Panc1 (cell line): ENCODE data around the gene MTHFD2L. TPM values are rescaled to one million over a fixed set of nuclear protein-coding genes. Genes with fewer than 3 reads are reported as not detected.

Experiments
- ATAC-seq: fragments of 200-7000 bp; cut with Tn5 transposase; 2 replicates; pipeline ENCODE4 v1.9.1; 2020; ENCODE audit warnings: mild to moderate bottlenecking, moderate library complexity
- BruUV-seq: library from RNA; stranded (reverse); fragments of 400-500 nt; replicated peaks from 2 replicates; lab custom pipeline; 2021; lab: Mats Ljungman, UMichigan
- CTCF ChIA-PET: fragments of 300-600 bp; sonication (Branson Sonifier 250); formaldehyde crosslinking; loops from one replicate; lab custom pipeline; 2022; ENCODE audit warnings: antibody characterized with exemption; lab: Charles Lee
- POLR2A ChIA-PET: fragments of 300-600 bp; sonication (Branson Sonifier 250); formaldehyde crosslinking; loops from one replicate; lab custom pipeline; 2022; ENCODE audit warnings: antibody characterized with exemption; lab: Charles Lee
- DNase-seq: peaks from one replicate; pipeline ENCODE4 v3.0.0-alpha.2; 2010; ENCODE audit warnings: low read depth, low spot score
- H3K27ac ChIP-seq: 2 replicates; pipeline ENCODE4 v1.5.1; 2011; ENCODE audit warnings: mild to moderate bottlenecking, low read length, inconsistent platforms
- H3K27me3 ChIP-seq: fragments of 200-500 bp; sonication (Bioruptor generic); 2 replicates; pipeline ENCODE4 v1.6.0; 2014; ENCODE audit warnings: low read length, inconsistent platforms; ENCODE audit not compliant: control insufficient read depth, insufficient read depth
- H3K36me3 ChIP-seq: fragments of 200-500 bp; sonication (Bioruptor generic); 2 replicates; pipeline ENCODE4 v1.5.1; 2014; ENCODE audit warnings: inconsistent platforms, mild to moderate bottlenecking, low read length, moderate library complexity; ENCODE audit not compliant: control insufficient read depth, insufficient read depth
- H3K4me1 ChIP-seq: 2 replicates; pipeline ENCODE4 v1.5.1; 2011; ENCODE audit warnings: inconsistent platforms, mild to moderate bottlenecking, low read length, moderate library complexity; ENCODE audit not compliant: control insufficient read depth, insufficient read depth
- H3K4me3 ChIP-seq, 2 experiments: 2 replicates each; pipeline ENCODE4 v1.5.1; 2011 to 2012; ENCODE audit warnings: low read depth in 2 of 2, low read length in 2 of 2, mild to moderate bottlenecking in 2 of 2, inconsistent platforms in 1 of 2, moderate library complexity in 1 of 2
- H3K9me3 ChIP-seq: fragments of 200-500 bp; sonication (Bioruptor generic); 2 replicates; pipeline ENCODE4 v1.5.1; 2014; ENCODE audit warnings: low read depth, mild to moderate bottlenecking, inconsistent platforms, low read length, moderate library complexity; ENCODE audit not compliant: control insufficient read depth, insufficient read depth
- CTCF ChIP-seq: fragments of 450-650 bp; IDR thresholded peaks from 2 replicates; pipeline ENCODE4 v1.5.1; 2017; ENCODE audit warnings: mild to moderate bottlenecking
- POLR2AphosphoS5 ChIP-seq: IDR thresholded peaks from 2 replicates; pipeline ENCODE4 v1.6.1; 2012; ENCODE audit warnings: mild to moderate bottlenecking, low read depth, low read length, moderate library complexity
- SIN3A ChIP-seq: IDR thresholded peaks from 2 replicates; pipeline ENCODE4 v1.6.1; 2012; ENCODE audit warnings: low read depth, mild to moderate bottlenecking, low read length, moderate library complexity, borderline replicate concordance; ENCODE audit not compliant: insufficient read depth
- TCF7L2 ChIP-seq: IDR thresholded peaks from 2 replicates; pipeline ENCODE4 v1.6.1; 2011; ENCODE audit warnings: mild to moderate bottlenecking, low read depth, low read length, inconsistent platforms
- in situ Hi-C: cut with HindIII; loops from 2 replicates; pipeline ENCODE4 v1.10.0; 2016; ENCODE audit warnings: low sequenced_read_pairs, low pct_unique_long_range_greater_than_20kb
- intact Hi-C: fragments of 100-400 bp; cut with micrococcal nuclease; formaldehyde crosslinking; loops from one replicate; pipeline ENCODE4 v1.10.0; 2022; ENCODE audit not compliant: unreplicated experiment
- total RNA-seq: library from RNA; stranded (reverse); gene quantifications from one replicate; pipeline ENCODE4 v1.2.1, GENCODE V29; 2021; ENCODE audit not compliant: unreplicated experiment
- TF ChIP-seq, protein P1 (sequence below), 2 experiments: IDR thresholded peaks; 2 replicates each; pipeline ENCODE4 v1.6.1; 2011 to 2012; ENCODE audit warnings: low read depth in 2 of 2, control low read depth in 1 of 2, low read length in 1 of 2, mild to moderate bottlenecking in 1 of 2, moderate library complexity in 1 of 2; ENCODE audit not compliant: insufficient read depth in 1 of 2

Gene MTHFD2L
- total RNA-seq, 1 experiment from 2014 or later: 6.6 TPM

GRCh38 chr4:74168841-74169240 is 10.9 kb downstream of the MTHFD2L start:
- no peak for DNase-seq
- H3K27me3 ChIP-seq: no peaks in the 10 kb centered on the region
- in situ Hi-C loops (no loop called here), intact Hi-C loops (no loop called here)
- H3K27ac ChIP-seq: no peak overlapping the region
- ATAC-seq: no peak
- no peaks in the 10 kb centered on the region for H3K4me1 ChIP-seq
- TF ChIP-seq TCF7L2 (no peak), POLR2AphosphoS5 (no peak), SIN3A (no peak), CTCF (no peak)
- TF ChIP-seq, protein P1, sequence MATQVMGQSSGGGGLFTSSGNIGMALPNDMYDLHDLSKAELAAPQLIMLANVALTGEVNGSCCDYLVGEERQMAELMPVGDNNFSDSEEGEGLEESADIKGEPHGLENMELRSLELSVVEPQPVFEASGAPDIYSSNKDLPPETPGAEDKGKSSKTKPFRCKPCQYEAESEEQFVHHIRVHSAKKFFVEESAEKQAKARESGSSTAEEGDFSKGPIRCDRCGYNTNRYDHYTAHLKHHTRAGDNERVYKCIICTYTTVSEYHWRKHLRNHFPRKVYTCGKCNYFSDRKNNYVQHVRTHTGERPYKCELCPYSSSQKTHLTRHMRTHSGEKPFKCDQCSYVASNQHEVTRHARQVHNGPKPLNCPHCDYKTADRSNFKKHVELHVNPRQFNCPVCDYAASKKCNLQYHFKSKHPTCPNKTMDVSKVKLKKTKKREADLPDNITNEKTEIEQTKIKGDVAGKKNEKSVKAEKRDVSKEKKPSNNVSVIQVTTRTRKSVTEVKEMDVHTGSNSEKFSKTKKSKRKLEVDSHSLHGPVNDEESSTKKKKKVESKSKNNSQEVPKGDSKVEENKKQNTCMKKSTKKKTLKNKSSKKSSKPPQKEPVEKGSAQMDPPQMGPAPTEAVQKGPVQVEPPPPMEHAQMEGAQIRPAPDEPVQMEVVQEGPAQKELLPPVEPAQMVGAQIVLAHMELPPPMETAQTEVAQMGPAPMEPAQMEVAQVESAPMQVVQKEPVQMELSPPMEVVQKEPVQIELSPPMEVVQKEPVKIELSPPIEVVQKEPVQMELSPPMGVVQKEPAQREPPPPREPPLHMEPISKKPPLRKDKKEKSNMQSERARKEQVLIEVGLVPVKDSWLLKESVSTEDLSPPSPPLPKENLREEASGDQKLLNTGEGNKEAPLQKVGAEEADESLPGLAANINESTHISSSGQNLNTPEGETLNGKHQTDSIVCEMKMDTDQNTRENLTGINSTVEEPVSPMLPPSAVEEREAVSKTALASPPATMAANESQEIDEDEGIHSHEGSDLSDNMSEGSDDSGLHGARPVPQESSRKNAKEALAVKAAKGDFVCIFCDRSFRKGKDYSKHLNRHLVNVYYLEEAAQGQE (IDR thresholded peaks at IDR 0.05; ENCODE audit: insufficient read depth in 1 of 2, low read depth in 2 of 2, low read length in 1 of 2): no peak
- H3K4me3 ChIP-seq: no peak overlapping the region
- ChIA-PET CTCF (no interaction called here), POLR2A (no interaction called here)
- BruUV-seq: no TSS peak
- no peaks in the 10 kb centered on the region for H3K36me3 ChIP-seq
- H3K9me3 ChIP-seq: no peaks in the 10 kb centered on the region

DNA sequence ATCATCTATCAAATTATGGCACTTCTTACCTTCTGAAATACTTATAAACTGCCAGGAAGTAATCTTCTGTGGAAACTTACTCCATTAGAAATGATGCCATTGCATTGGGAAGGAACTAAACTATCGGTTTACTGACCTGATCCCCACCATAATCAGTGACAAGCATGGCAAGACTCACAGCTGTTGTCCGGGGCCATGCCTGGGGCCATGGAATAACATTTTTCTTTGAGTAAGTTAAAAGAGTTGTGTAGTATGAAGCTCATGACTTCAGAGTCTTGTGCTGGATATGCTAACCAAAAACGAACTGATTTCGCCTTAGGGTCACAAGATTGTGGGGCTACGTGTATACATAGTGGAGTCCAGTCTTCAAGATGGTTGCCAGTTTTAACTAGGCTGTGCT is 15.4 kb downstream of the MTHFD2L start:
- in situ Hi-C loops: no loop called here
- H3K4me3 ChIP-seq: no peak overlapping the region
- BruUV-seq: no TSS peak
- intact Hi-C loops: no loop called here
- no peaks in the 10 kb centered on the region for H3K27me3 ChIP-seq
- no peak for DNase-seq
- POLR2A ChIA-PET: no interaction called here
- CTCF ChIA-PET: no interaction called here
- no peaks in the 10 kb centered on the region for H3K36me3 ChIP-seq
- no peak for ATAC-seq
- no peaks in the 10 kb centered on the region for H3K4me1 ChIP-seq
- TF ChIP-seq, protein P1 (IDR thresholded peaks at IDR 0.05; ENCODE audit: insufficient read depth in 1 of 2, low read depth in 2 of 2, low read length in 1 of 2): no peak
- no peak for TF ChIP-seq TCF7L2
- no peak for TF ChIP-seq CTCF
- TF ChIP-seq SIN3A: no peak
- no peak for TF ChIP-seq POLR2AphosphoS5
- no peak overlapping the region for H3K27ac ChIP-seq
- H3K9me3 ChIP-seq: no peaks in the 10 kb centered on the region
